ENCODE data around the gene ZC3H7B.
A peak's percentile ranks its signal among the peaks of the same experiment; 100 is the strongest.
"Not testable (repeated sequence)": the region's sequence is repeated elsewhere in the genome, so short reads cannot be mapped to it uniquely, and the experiment has no call there.

Gene ZC3H7B

DNA sequence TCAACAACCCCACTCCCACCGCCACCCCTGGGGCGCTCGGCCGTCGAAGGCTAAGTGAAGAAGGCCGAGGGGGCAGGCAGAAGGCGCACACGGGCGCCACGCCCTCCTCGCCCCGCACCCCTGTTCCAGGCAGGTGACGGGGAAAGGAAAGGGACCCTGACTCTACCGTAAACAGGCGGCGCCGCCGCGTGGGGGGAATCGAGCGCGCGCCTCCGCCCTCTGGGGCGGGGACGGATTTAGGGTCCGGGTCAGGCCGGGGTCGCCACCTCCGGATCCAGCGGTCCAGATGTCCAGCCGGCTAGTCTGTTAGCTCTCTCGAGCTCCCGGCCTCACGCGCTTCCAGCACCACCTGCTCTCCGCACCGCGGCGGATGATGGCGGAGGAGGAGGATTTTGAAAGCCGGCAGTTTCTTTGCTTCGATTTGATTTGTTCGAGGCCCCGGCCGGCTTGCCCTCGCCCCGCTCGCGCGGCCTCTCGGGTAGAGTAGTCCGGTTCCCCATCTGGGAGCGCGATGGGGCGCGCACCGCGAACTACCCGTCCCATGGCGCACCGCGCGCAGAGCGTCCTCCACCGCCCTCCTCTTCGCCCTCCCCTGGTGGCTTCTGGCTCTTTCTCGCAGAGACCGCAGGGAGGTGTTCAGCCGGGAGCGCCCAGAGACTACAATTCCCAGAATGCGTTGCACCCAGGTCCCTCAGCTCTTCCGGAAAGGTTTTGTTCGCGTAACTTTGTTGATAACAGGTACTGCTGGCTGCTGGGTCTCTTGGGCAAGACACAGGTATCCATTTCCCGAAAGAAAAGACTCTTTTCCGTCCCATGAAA is 15.3 kb upstream of the ZC3H7B start, which contains the start of gene RANGAP1:
Gene RANGAP1, minus strand, starts transcription at position 368 of the 819 bp plus-strand sequence. CDS start 5,143 bp downstream, outside the sequence.
- DNase-seq (ENCODE audit: low read depth): peak; percentile 91

DNA sequence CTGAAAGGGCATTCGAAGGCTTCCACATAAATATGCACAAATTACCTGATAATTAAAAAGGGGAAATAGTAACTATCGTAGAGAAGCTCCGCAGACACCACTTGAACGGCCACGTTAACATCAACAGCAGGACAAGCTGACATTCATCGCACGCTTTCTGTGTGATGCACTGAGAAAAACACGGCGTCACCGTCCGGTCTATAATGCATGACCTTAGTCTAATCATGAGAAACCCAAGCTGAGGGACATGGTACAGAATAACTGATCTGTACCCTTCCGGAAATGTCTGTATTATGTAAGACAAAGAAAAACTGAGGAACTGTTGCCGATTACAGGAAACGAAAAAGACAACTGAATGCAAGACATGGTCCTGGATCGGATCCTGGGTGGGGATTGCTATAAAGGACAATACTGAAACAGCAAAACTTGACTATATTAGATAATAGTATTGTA is 14.7 kb upstream of the ZC3H7B start:
- no peak for DNase-seq (ENCODE audit: low read depth)

DNA sequence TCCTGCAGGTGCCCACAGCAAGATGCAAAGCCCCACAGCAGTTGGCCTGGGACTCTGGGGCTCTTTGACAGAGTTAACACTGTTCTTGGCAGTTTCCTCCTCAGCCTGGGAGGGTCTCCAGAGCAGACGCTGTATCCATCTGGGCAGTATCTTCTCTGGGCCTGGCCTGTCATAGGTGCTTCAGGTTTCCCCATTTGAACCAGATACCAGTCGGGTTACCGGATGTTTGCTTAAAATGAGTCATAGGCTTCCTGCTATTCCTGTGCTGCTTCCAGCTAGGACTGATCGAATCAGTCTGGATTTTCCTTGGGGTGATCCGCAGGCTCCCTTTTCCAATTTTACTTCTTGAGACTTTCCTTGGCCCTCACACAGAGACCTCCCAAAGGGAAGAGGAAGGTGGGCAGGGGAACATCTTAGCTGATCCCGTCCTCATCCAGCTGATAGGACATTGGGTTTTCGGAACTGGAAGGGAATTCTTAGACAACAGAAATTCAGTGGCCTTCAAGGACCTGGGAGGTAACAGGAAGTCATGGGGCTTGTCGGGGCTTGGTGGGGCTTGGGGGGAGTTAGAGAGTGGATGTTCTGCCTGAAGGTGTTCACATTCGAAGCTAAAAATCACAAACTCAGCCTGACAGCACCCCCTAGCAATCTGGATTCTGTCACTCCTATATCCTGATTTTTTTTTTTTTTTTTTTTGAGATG is 12.9 kb upstream of the ZC3H7B start:
- no peak for DNase-seq (ENCODE audit: low read depth)

DNA sequence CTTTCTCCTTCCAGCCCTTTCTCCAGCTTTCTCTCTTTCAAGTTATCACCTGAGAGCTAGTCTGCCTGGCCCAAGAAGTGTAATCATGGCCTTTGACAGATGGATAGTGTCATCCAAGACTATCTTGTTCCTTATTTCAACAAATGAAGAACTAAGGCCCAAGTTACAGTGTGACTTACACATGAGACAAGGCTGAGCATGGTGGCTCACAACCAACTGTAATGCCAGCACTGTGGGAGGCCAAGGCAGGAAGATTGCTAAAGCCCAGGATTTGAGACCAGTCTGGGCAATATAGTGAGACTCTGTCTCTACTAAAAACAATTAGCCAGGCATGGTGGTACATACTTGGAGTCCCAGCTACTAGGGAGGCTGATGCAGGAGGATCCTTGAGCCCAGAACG is 11.7 kb upstream of the ZC3H7B start:
- no peak for DNase-seq (ENCODE audit: low read depth)

DNA sequence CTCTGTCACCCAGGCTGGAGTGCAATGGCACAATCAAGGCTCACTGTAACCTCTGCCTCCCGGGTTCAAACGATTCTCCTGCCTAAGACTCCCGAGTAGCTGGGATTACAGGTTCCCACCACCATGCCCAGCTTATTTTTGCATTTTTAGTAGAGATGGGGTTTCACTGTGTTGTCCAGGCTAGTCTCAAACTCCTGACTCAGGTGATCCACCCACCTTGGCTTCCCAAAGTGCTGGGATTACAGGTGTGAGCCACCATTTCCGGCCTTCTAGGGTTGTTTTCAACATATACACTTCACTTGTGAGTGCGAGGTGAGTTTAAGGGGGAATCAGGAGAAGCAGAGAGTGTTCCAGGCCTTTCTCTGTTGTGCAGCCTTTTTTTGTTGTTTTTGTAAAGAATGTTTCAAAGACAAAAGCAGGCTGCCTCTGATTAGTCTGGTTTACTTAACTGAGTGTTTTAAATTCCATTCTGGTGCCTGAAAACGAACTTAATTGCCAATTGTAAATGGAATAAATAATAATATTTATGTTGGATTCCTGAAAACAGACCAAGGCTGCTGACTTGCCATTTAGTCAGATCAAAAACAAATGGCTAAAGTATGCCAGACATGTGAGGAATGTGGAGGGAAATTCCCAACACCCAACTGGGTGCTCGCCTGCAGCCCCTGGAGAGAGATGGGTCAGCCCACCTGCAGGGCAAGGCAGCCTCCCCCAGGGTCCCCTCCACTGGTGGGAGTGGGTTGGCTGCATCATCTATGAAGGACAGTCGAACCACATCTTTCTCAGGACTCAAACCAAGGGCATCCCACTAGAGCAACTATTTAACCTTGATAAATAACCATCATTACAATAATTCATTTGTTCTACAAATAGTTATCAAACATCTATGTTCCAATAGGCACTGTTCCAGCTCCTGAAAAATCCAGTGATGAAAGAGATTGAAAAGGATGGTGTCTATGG is 10.8 kb upstream of the ZC3H7B start:
- DNase-seq (ENCODE audit: low read depth): no peak

DNA sequence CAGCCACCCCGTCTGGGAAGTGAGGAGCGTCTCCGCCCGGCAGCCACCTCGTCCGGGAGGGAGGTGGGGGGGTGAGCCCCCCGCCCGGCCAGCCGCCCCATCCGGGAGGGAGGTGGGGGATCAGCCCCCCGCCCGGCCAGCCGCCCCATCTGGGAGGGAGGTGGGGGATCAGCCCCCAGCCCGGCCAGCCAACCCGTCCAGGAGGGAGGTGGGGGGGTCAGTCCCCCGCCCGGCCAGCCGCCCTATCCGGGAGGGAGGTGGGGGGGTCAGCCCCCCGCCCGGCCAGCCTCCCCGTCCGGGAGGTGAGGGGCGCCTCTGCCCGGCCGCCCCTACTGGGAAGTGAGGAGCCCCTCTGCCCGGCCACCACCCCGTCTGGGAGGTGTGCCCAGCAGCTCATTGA is 6.5 kb upstream of the ZC3H7B start:
- DNase-seq (ENCODE audit: low read depth): not testable (repeated sequence)

DNA sequence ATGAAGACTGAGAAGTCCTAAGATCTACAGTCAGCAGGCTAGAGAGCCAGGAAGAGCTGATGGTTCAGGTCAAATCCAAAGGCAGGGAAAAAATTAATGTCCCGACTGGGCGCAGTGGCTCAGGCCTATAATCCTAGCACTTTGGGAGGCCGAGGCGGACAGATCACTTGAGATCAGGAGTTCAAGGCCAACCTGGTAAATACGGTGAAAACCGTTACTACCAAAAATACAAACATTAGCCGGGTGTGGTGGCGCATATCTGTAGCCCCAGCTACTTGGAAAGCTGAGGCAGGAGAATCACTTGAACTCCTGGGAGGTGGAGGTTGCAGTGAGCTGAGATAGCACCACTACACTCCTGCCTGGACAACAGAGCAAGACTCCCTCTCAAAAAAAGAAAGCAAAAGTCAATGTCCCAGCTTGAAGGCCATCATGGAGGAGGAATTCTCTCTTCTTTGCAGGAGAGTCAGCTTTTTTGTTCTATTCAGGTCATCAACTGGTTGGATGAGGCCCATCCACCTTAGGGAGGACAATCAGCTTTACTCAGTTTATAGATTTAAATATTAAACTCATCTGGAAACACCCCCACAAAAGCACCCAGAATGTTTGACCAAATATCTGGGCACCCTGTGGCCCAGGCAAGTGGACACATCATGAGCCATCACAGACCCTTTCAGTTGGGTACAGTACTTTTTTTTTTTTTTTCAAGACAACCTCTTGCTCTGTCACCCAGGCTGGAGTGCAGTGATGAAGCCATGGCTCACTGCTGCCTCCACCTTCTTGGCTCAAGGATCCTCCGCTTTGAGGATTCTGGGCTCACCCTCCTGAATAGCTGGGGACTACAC is 4.3 kb upstream of the ZC3H7B start:
- no peak for DNase-seq (ENCODE audit: low read depth)

DNA sequence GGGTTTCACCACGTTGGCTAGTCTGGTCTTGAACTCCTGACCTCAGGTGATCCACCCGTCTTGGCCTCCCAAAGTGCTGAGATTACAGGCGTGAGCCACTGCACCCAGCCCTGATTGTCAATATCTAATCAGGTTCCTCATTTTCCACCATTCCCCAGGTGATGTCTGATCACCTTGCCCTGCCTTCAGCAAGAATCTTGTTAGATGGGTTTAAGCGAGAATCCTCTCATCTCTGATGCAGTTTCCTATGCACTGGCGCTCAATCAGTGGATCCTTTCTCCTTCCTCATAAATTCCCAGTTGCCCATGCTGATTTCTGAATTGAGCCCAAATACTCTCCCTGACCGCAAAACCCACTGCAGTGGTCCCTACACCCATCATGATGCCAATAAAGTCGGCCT is 664 bp upstream of the ZC3H7B start:
- no peak for DNase-seq (ENCODE audit: low read depth)

DNA sequence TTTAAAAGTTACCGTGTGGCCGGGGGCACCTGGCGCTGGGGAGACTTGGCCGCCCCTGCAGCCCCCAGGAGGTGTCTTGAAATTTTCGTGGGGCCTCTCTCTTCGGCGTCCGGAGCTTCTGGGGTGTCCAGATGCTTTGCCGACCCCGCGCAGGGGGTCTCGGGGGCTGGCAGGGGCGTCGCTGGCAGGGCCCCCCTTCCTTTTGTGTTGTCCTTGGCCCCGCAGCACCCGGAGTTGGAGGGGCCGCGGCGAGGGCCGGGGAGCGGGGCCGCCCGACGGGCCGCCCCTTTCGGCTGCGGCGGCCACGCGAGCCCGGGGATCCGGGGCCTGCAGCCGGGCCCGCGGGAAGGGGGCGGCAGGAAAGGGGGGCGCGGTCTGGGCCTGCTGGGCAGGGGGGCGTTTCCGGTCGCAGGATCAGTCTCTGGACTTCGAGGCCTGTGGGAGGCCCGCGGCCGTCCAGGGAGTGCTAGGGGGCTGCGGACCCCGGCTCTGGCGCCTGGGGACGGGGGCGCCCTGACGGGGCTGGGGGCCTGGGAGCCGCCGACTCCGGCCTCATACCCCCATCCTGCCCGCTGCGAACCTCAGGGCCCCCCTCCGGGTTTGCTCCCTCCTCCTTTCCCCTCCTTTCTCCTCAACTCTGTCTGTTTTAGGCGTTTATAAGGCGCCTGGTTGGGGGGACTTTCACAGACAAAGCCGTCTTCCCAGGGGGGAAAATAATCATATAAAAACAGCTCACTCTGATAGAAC is 869 bp downstream of the ZC3H7B start:
- DNase-seq (ENCODE audit: low read depth): no peak

DNA sequence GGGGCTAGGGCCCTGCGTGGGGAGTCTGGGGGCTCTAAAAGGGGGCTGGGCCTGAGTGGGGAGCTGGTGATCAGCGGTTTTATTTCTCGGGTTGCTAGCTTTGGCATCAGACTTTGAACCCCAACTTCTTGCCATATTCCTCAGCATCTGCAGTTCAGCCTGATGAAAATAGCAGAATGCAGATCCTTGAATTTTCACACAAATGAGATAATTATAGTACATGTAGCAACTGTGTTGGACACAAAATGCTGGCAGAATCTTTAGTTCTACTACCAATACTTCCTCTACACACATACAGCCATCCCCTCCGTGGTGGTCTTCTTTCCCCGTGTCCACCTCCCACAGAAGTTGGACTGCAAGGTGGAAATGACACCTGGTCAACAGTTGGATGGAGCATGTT is 1.5 kb downstream of the ZC3H7B start:
- no peak for DNase-seq (ENCODE audit: low read depth)

DNA sequence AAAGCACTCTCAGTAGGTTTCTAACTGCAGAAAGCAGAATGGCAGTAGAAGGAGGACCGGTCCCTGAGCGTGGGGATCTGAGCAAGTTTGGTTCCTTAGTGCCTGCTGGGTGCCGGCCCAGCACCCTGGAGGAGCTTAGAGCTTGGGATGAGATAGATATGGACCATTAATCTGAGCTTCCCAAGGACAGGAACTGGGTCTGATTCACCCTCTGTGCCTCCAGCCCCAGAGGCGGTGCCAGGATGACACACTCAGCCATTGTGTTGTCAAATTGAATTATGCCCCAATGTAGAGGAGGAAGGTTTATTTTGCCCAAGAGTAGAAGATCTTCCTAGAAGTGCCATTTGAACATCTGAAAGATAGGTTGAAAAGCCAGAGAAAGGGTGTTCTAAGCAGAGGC is 4.3 kb downstream of the ZC3H7B start:
- DNase-seq (ENCODE audit: low read depth): no peak

DNA sequence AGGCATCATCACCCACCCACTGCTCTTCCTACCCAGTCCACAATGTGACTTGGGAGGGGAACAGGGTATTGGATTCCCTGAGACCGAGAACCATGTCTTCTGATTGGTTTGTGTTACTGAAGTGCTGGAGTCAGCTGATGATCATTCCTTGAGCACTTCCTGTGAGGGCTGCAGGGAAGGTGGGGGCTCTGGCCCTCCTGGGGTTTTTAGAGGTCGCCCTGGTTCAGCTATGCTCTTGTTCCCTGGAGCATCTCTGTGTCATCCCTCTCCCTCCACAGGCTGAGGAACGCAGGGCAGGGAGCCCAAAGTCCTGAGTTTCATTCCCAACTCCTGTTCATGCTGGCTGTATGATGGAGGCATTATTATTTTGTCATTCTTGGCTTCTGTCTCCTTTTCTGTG is 6.7 kb downstream of the ZC3H7B start:
- DNase-seq (ENCODE audit: low read depth): no peak

DNA sequence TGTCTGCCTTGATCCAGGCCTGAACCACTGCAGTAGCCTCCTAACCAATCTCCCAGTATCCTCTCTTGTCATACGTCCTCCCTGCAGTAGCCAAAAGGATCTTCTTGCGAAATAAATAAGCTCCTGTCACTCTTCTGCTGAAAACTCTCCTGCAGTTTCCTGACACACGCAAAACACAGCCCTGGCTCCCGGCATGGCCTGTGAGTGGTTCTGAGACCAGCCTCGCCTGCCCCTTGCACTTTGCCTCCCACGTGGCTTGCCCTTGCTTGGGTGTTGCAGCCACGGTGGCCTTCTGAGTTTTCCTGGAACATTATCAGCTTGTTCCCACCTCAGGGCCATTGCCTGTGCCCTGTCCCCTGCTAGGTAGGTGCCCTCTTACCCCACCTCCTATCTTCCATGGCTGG is 7.2 kb downstream of the ZC3H7B start:
- no peak for DNase-seq (ENCODE audit: low read depth)

DNA sequence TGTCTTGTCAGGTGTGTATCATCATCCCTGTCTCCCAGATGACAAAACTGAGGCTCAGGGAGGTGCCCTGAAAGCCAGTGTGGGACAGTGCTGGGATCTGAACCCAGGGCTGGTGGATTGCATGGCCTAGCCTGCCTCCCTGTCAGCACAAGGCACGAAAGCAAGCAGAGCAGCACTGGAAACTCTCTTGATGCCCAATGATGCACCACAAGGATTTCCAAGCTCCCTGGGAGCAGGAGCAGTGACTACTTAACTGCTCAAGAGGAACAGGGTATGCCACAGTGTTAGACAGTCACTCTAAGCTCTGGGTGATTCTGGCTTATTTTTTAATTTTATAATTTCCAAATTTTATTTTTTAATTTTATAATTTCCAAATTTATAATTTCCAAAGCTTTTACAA is 9.0 kb downstream of the ZC3H7B start:
- DNase-seq (ENCODE audit: low read depth): no peak

DNA sequence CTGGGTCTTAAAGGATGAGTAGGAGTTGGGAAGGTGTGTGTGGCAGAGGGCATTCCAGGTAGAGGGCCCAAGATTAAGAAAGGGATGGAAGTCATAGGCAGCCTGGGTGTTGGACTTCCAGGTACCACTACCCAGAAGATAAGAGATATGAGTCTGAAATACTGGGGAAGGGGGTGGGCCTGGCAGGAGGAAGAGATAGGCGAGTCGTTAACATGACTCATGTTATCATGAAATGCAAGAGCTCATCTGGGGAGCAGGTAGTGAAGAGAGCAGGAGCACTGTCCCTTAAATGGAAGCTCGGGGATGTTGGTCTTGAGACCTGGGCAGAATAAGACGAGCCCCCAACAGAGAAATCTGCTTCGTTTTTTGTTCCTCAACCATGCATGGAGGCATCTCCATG is 10.2 kb downstream of the ZC3H7B start:
- DNase-seq (ENCODE audit: low read depth): no peak

DNA sequence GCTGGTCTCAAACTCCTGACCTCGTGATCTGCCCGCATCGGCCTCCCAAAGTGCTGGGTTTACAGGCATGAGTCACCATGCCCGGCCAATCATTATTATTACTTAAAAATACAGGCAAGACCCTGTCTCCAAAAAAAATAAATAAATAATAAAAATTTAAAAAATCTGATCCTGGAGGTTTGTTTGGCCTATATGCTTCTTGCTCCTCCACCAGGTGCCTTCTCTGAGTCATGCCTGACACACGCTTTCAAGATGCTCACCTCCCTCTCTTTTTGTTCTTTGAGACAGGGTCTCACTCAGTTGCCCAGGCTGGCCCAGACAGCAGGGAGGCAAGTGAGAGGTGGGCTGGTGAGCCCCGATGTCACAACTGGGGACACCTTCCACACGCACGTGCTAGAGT is 13.5 kb downstream of the ZC3H7B start:
- no peak for DNase-seq (ENCODE audit: low read depth)

DNA sequence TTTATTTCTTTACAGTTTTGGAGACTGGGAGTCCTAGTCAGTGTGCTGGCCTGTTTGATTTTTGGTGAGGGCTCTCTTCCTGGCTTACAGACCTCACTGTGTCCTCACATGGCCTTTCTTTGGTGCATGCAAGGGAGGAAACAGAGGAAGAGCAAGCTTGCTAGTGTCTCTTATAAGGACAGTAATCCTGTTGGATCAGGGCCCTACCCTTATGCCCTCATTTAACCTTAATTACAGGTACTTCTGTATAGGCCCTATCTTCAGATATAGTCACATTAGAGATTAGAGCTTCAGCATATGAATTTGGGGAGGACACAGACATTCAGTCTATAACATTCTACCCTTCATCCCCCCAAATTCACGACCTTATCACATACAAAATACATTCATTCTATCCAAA is 14.3 kb downstream of the ZC3H7B start:
- no peak for DNase-seq (ENCODE audit: low read depth)

DNA sequence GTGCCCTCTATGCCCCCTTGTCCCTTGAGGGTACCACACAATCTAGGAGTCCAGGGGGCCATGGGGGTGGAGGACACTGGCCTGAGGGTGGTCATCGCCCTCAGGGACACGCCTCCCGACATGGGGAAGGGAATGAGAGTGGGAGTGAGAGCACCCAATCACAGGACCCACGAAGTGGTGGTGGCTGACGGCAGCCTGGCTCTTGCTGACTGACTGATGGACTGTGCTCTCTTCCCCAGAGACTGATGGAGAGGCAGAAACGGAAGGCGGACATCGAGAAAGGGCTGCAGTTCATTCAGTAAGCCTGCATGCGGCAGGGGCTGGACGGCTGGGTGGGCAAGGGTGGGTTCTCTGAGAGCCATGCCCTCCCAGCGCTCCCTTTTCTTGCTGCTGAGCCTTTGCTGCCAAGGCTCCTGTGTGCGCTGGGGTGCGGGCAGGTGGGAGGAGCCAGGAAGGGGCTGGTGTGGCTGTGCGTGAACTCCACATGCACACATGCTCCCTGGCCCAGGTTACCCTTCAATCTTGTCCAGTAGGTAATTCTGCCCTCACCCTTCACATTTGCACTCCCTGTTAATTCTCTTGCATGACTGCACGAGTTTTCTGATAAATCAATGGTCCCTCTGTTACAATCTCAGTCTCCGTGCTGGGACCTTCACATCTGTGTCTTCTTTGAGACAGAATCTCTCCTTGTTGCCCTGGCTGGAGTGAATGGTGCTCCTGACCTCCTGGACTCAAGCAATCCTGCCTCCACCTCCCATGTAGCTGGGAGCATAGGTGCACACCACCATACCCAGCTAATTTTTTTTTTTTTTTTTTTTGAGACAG is 19.3 kb downstream of the ZC3H7B start:
- no peak for DNase-seq (ENCODE audit: low read depth)

DNA sequence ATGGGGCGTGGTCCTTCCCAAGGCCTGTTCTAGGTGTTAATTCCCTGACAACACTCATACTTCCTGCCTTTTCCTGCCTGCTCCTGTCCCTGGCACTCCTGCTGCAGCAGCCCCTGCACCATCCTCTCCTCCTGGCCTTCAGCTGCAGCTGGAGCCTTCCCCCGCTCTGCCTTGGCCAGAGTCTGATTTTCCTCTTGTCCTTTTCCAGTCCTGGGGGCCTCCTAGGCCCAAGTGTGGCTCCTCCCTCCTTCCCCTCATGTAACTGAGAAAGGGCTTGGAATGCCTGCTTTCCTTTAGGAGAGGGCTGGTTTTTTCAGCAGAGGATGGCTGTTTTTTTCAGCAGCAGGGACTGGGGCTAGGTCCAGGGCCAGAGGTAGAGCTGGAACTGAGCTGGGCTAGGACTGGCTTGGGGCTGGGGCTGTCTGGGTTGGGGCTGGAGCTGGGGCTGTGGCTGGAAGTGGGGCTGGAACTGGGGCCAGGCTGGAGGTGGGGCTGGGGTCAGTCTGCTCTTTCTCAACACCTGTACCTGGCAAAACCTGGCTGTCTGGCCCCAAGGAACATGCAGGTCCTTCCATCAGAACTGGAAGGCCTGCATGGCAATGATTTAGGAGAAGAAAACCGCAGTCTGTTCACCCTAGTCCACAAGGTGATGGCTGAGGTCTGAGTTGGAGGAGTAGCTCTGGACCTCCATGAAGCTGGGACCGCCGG is 23.6 kb downstream of the ZC3H7B start:
- no peak for DNase-seq (ENCODE audit: low read depth)

Data from stimulated activated CD8-positive, alpha-beta memory T cell treated with anti-CD3 and anti-CD28 coated beads, Interleukin-15, amount 100 ng/mL, for 1 hour (primary cell).